Stimulated activated CD8-positive, alpha-beta memory T cell treated with anti-CD3 and anti-CD28 coated beads, Interleukin-15, amount 100 ng/mL, for 4 hours (primary cell): Measurements from ENCODE around the gene SLC39A7.
A peak's percentile ranks its signal among the peaks of the same experiment; 100 is the strongest.

ENCODE experiments used
- DNase-seq, 2 donors: peaks; one replicate each; pipeline ENCODE4 v3.0.0-alpha.2; 2020; ENCODE audit warnings: low read depth in 2 of 2

Gene SLC39A7

DNA sequence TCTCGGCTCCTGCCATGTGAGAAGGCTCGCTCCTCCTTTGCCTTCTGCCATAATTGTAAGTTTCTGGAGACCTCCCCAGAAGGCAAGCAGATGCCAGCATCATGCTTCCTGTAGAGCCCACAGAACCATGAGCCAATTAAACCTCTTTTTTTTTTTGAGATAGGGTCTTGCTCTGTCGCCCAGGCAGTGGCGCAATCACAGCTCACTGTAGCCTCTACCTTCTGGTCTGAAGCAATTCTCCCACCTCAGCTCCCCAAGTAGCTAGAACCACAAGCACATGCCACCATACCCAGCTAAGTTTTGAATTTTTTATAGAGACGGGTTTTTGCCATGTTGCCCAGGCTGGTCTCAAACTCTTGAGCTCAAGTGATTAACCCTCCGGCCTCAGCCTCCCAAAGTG lies 36.2 kb downstream of the SLC39A7 start:
- DNase-seq = no peak

DNA sequence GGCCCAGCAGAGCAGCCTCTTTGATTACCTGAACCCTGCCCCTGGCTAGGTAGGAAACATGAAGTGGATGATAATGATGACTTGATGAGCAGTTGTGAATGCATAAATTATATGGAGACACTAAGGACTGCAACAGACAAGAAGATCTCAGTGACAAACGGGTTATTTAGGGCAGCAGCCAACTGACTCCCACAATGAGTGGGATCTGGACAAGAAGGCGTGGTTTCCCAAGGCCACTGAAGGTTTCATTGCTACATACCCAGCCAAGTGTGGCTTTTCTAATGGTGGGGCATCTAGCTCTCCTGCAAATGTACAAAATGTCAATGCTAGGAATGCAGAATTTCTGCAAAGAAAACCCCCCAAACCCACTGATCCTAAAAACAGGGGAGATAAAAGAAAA lies 37.1 kb downstream of the SLC39A7 start:
- no peak for DNase-seq

DNA sequence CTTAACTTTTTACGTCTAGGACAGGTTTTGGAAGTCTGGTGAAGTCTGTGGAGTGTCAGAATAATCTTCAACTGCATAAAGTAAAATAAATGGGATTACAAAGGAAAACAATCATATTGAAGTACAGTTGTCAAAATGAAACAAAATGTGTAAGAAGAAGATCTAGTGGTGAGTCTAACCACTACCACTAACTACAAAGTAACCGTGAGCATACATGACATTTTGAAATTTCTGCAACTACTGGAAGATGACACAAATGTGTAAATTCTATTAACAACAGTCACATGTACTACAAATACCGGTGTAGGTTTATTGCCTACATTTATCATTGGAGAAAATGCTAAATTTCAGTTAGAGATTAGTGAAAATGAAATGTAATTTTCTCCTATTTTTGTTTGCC lies 41.3 kb downstream of the SLC39A7 start:
- no peak for DNase-seq

DNA sequence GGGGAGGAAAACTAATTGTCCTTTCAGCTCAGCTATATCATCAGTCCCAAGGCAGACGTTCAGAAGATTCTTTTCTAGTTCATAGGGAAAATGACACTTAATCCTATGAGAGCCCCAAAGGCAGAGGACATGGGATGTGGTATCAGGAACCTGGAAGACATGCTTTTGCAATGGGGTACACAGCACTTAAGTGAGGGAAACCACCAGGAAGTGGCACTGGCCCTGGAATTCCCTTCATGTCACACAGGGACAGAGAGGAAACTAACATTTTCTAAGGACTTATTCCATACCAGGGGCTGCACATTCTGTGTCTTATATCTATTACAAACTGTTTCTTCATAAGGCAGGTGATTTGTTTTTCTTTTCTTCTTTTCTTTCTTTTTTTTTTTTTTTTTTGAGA lies 42.8 kb downstream of the SLC39A7 start:
- DNase-seq = no peak

DNA sequence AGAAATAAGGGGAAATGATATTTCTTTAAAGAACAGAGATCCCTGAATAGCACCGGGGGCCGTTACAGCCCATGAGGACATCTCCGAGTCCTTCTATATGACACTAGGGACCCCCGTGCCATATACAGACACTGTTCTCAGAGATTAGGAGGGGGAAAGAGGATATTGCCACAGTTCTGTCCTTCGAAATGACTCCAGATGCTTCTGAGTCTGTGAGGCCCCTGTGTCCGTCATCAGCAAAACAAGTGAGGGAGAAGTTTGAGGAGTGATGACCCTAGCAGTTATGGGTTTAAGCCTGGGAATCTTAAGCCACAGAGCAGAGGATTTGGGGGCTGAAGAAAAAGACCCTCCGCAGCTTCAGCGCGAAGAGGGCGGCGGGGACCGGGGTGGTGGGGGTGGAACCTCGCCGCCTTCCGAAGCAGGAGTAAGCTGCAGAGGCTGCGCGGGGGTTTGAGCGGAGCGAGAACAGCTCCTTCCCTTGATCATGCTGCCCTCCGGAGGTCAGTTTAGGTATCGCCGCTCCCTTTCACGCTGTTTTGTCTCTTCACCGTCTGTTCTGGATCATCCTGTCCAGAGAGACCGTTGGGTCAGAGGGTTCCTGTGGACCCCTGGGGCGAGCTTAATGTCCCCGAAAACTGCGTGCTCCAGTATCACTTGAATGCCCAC lies 47.4 kb downstream of the SLC39A7 start:
- peak; percentile 72 to 84 for DNase-seq

DNA sequence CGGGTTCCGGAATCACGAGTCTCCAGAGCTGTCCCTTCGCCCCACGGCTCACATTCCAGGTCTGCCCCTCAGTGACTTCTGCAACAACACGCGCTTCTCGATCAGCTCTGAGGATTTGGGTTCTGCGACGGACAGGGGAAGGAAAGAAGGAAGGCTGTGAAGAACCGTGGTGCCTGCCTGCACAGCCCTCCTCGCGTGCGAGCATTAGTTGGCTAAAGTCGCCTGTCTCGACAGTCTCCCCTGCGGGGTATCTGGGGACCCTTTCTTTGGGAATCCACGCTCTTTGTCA lies 47.9 kb downstream of the SLC39A7 start:
- DNase-seq = no peak

DNA sequence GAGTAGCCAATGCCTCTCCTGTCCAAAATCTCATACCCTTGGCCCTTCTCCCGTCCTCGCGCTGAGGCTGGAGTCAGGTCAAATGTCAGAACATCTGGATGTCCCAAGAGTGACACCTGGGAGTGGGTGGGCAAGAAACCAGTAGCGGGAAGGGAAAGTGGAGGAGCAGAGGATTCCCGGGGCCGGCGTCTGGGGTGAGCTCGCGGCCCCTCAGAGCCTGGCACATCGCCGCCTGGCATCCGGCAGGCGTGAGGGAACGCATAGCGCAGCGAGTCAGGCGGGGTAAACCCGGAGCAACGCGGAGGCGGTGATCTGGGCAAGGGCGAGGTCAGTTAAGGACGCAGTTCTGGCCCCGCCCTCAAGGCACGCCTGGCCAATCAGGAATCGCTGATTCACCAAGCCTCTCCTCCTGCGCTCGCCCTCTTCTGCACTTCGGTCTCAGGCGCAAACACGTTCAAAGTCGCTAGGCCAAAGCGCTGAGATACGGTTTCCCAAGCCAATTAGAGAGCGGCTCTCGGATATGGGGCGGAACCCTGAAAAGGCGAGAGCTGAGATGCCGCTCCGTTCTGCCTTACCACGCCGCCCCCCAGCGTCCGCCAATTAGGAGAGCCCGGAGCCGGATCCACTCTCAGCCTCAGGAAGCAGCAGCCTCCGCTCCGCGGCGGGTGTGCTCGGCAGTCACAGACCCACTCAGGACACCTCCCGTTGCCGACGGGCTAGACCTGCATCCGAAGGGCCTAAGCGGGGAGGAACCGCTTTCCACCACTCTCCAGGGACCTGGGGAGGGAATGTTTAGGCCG lies 48.5 kb downstream of the SLC39A7 start:
- peak; percentile 90 to 92 for DNase-seq

DNA sequence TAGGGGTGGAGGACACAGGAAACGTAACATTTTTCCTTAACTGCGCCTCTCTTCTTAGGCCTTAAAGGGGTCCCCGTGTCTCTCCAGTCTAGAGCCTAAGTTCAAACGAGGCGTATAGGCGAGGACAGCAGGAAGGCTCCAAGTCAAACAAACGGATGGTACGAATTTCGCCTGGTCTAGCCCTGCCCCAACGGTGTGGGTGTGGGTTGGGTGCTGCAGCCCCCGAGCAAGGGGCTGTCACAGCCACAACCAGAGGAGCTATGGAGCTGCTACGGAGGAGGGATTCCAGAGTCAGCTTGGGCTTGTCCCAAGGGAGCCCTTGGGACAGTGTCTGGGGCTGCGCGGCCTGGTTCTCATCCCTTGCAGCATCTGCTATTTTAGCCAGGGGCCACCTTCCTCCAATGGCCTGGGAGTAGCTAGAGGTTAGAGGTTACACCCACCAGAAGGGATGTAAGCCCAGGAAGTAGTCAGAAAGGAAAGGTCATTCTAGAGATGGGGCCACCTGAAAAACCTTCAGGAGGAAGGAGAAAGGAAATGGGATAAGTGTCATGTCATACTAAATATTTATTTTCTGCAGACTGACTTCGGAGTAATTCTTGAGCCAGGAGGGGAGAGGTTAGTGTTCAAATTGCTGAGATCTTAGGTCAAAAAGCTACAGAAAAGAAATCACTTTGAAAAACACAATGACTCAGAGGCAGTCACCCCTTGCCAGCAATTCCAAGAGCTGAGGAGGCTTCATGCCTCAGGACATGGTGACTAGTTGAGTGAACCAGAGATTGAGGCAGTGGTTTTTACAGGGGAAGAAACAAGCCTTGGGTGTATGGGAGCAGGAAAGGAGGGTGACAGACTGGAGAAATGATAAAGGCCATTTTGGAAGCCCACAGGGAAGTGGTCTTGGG lies 49.3 kb downstream of the SLC39A7 start:
- DNase-seq = no peak

DNA sequence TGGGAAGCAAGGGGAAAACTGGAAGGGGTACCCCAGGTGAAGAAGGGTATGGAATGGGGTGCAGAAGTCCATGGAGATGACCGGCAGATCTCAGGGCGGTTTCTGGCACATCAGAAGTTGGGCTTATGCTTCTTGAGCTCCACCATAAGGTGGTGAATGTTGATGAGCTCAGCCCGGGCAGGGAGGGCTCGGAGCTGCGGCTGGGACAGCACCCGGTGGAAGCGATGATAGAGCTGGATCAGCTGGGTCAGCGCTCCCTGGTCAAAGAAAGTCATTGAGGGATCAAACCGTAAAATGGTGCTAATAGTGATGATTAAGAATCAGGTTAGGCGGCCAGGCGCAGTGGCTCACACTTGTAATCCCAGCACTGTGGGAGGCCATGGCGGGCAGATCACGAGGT lies 50.1 kb downstream of the SLC39A7 start:
- DNase-seq = no peak

DNA sequence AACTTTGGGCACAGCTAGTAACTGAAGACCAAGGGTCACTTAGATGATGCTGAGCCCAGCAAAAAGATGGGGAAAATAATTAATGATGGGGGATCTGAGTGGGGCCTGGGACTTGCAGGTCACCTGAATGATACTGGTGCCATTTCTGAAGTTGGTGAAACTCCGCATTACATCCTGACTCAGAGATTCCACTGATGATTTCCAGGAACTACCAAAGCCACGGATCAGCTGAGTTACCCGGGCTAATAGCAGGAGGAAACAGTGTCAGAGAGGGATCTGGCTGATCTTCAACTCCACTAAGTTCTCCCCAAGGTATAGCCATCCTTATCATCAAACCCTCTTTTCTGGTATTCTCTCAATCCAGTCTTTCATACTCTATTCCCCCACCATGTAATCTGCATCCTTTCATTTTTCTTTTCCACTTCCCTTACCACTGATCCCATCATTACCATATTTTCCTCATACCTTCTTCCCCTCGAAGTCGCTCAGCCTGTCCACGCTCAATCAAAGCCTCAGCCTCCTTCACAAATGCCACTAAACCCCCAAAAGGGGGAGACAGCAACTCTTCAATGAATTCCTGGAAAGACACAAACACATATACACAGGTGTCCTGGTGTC lies 50.8 kb downstream of the SLC39A7 start:
- no peak for DNase-seq

DNA sequence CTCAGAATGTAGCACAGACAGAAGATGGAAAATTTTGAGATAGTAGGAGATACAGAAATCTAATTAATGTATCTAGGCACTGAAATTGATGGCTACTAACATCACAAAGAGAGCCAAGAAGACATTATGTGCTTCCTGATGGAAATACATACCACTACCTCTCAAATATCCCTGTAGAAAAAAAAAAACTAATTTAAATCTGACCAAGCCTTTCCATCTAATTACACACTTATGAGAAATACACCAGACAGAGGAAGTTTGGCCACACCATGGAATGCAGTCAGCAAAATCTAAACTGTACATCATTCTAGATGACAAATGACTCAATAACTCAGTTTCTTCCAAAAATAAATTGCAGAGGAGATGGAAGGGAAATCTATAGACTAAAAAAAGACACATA lies 52.1 kb downstream of the SLC39A7 start:
- DNase-seq = no peak
